GM12874 (cell line): ENCODE data around the gene ANKH.

Source experiments
- TF ChIP-seq, protein P1 (sequence below): IDR thresholded peaks from 2 replicates; pipeline ENCODE4 v1.5.1; 2011; ENCODE audit warnings: low read depth, mild to moderate bottlenecking, control low read depth, low read length, moderate library complexity; ENCODE audit not compliant: insufficient read depth

The ANKH gene

DNA sequence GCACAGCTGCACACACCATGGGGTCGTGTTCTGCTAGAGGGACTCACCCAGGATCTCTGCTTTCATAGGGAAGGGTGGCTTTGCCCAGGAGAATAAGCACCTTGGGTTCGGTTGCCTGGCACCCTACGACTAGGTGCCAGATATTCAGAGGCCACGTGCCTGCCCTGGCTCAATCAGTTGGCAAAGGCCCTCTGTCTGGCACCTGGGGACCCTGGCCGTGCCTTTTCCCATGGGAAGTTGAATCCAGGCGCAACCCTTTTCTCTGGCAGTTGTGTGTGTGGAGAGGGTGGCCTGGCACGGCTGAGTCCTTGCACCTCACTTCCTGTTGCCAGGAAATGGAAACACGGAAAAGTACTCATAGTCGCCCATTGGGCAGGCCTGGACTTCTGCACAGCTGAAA, 10.2 kb upstream of the ANKH start:
- TF ChIP-seq, protein P1, sequence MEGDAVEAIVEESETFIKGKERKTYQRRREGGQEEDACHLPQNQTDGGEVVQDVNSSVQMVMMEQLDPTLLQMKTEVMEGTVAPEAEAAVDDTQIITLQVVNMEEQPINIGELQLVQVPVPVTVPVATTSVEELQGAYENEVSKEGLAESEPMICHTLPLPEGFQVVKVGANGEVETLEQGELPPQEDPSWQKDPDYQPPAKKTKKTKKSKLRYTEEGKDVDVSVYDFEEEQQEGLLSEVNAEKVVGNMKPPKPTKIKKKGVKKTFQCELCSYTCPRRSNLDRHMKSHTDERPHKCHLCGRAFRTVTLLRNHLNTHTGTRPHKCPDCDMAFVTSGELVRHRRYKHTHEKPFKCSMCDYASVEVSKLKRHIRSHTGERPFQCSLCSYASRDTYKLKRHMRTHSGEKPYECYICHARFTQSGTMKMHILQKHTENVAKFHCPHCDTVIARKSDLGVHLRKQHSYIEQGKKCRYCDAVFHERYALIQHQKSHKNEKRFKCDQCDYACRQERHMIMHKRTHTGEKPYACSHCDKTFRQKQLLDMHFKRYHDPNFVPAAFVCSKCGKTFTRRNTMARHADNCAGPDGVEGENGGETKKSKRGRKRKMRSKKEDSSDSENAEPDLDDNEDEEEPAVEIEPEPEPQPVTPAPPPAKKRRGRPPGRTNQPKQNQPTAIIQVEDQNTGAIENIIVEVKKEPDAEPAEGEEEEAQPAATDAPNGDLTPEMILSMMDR, result no peak

DNA sequence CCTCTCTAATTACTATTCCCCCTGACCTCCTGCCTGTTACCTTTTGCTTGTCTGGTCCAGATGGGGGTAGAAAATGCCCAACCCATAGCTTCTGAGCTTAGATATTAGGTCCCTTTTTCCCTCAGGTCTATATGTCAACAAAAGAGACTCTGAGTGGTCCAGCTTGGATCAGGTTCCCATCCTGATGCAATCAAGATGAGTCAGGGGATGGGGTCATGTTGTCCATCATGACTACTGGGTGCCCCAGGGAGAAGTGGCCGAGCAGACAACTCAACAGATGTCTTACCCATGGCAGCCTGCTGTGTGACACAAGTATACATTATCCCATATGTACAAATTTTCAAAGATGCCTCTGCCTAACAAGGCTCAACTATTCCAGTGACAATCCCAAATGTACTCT, 9.1 kb upstream of the ANKH start:
- TF ChIP-seq, protein P1, result no peak

DNA sequence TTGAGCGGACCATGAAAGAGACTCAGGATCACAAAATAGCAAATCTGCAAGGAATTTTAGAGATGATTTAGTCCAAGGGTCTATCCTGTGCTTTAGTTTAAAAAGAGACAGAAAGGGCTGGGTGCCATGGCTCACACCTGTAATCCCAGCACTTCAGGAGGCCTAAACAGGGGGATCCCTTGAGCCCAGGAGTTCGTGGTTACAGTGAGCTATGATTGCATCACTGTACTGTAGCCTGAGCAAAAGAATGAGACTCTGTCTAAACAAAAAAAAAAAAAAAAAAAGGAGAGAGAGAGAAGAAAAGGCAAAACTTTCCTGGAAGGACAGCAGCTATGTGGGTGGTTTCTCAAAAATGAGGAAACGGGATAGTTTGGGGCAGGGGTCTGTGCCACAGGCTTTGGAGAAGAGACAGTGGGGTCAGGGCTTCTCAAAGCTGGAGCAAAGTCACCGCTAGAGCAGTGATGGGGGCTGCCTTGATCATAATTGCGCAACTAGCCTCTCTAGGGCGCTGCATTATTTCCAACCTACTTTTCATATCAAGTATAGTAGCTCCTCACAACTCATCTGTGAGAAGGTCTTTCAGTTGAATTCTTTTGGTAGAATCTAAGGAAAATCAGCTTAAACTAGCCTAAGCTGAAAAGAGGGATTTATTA, 8.5 kb upstream of the ANKH start:
- TF ChIP-seq, protein P1, result no peak

DNA sequence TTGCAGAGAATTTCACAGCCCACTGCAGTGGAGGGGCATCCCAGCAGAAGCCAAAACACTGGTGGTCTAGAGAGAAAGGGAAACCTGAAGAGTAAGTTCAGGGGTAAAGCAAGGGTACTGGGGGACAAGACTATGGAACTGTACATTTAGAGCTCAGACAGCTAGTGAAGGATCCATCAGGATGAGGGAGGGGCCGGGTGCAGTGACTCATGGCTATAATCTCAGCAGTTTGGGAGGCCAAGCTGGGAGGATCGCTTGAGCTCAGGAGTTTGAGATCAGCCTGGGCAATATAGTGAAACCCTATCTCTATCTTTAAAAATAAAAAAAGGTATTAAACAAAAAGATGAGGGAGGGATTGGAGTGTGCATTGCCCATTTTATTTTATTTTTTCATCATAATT, 7.8 kb upstream of the ANKH start:
- TF ChIP-seq, protein P1, result no peak

DNA sequence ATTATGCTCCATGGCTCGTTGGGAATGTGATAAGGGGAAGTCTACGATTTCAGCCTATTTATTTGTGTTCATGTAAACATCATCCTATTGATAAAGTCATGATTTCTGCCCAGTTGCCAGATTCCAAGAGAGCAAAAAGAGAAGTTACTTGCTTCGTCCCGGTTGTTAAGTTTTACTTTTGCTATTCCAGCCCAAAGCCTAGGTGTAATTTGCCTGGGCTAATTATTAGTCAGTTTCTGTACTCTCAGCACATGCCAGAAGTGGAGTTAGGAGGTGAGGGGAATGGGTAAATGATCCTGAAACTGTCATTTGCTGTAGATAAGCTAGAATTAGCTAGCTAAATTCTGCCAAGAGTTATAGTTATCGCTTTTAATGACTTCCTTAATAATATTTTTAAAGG, 4.5 kb upstream of the ANKH start:
- TF ChIP-seq, protein P1, result no peak

DNA sequence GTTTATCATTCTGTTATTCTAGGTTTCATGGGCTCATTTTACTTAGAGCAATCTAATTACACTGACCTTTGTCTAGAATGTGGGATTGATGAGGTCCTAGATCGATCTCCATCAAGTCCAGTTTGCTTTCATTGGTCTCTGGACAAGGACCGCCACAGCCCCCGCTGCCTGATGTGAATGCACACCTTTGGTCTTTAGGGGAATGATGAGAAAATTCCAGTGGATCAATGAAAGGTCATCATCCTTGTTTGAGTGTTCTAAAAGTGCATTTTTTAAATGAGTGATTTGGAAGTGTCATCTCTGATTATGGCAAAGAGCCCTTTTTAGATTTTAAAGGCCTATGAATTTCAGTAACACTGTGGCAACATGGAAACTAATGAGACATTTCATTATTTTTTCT, 2.2 kb upstream of the ANKH start:
- TF ChIP-seq, protein P1, result no peak

DNA sequence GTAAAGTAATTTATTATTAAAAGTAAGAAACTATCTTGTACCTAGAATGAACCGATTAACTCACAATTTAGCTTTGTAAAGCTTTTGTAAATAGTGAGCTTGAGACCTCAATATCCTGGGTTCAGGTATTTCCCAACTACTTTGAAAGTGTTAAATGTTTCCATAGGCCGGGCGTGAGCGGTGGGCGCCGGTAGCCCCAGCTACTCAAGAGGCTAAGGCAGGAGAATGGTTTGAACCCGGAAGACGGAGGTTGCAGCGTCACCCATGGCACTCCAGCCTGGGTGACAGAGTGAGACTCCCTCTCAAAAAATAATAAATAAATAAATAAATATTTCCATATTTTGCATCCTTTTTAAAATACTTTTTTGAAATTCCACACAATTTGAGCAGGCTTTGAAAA, 1.5 kb upstream of the ANKH start:
- TF ChIP-seq, protein P1, result no peak
